22Rv1 (cell line): ENCODE measurements around the gene MISP3.

Source experiments
- ZFX ChIP-seq: fragments of 450-650 bp; IDR thresholded peaks from 2 replicates; pipeline ENCODE4 v1.6.1; 2017; ENCODE audit warnings: antibody characterized with exemption, borderline replicate concordance
- TF ChIP-seq, protein P1 (sequence below): fragments of 450-650 bp; IDR thresholded peaks from 2 replicates; pipeline ENCODE4 v1.5.1; 2017; ENCODE audit warnings: mild to moderate bottlenecking

- TF ChIP-seq, protein P1, sequence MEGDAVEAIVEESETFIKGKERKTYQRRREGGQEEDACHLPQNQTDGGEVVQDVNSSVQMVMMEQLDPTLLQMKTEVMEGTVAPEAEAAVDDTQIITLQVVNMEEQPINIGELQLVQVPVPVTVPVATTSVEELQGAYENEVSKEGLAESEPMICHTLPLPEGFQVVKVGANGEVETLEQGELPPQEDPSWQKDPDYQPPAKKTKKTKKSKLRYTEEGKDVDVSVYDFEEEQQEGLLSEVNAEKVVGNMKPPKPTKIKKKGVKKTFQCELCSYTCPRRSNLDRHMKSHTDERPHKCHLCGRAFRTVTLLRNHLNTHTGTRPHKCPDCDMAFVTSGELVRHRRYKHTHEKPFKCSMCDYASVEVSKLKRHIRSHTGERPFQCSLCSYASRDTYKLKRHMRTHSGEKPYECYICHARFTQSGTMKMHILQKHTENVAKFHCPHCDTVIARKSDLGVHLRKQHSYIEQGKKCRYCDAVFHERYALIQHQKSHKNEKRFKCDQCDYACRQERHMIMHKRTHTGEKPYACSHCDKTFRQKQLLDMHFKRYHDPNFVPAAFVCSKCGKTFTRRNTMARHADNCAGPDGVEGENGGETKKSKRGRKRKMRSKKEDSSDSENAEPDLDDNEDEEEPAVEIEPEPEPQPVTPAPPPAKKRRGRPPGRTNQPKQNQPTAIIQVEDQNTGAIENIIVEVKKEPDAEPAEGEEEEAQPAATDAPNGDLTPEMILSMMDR, result no peak
- no peak for TF ChIP-seq ZFX
Observed at GRCh38 chr19:14062558-14062855, 10.1 kb upstream of the MISP3 start.
